Activated T-helper 2 cell treated with anti-CD3 and anti-CD28 coated beads, Interferon-gamma antibody, Interleukin-2, Interleukin-4, amounts not matched to agents 10 μg/mL and 5 μg/mL and 100 μg/mL, durations not matched to agents 14 hours and 24 hours and 36 hours (primary cell): ENCODE results near the gene SMC1B. TPM values are rescaled to one million over a fixed set of nuclear protein-coding genes. Genes with fewer than 3 reads are reported as not detected.

Source experiments
- DNase-seq: peaks from one replicate; pipeline ENCODE4 v3.0.0; 2021; ENCODE audit warnings: low spot score
- H3K27ac Mint-ChIP-seq: one replicate; pipeline ENCODE4 v1.8.0; 2021; ENCODE audit warnings: mixed read lengths
- H3K27me3 Mint-ChIP-seq: one replicate; pipeline ENCODE4 v1.8.0; 2021; ENCODE audit warnings: low read depth, mixed read lengths
- H3K36me3 Mint-ChIP-seq: one replicate; pipeline ENCODE4 v1.8.0; 2021; ENCODE audit warnings: low read depth, mixed read lengths
- H3K4me1 Mint-ChIP-seq: one replicate; pipeline ENCODE4 v1.8.0; 2021; ENCODE audit warnings: low read depth, mixed read lengths
- H3K4me3 Mint-ChIP-seq: one replicate; pipeline ENCODE4 v1.8.0; 2021; ENCODE audit warnings: low read depth, mild to moderate bottlenecking, moderate library complexity, mixed read lengths
- H3K9me3 Mint-ChIP-seq: one replicate; pipeline ENCODE4 v1.8.0; 2021; ENCODE audit warnings: mixed read lengths
- intact Hi-C: fragments of 100-400 bp; cut with micrococcal nuclease; formaldehyde crosslinking; loops from one replicate; pipeline ENCODE4 v1.15.1; 2023
- total RNA-seq: library from RNA; stranded (reverse); gene quantifications from 2 replicates; pipeline ENCODE4 v1.2.3, GENCODE V29; 2022

Gene SMC1B
- total RNA-seq, 1 donor from 2014 or later, result 0.50 TPM

DNA sequence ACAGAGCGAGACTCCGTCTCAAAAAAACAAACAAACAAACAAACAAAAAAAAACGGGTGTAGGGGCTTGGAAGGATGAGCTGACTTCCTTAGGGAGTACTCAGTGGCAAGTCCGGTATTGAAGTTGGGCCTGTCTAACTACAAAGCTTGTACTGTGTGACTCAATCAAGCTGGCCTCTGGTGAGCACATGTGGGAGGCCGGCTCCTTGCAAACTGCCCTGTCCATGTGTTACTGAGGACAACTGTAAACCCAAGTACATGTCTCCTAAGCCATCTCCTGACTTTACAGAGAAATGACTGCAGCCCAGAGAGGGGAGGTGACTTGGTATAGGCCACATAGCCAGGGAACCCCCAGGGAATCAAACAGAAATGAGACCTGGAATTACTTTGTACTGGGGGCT lies 11.7 kb upstream of the SMC1B start:
- H3K36me3 Mint-ChIP-seq, result peaks cover 23% of the 10 kb centered on the region
- H3K9me3 Mint-ChIP-seq, result no peaks in the 10 kb centered on the region
- H3K4me1 Mint-ChIP-seq, result no peaks in the 10 kb centered on the region
- no peak overlapping the region for H3K4me3 Mint-ChIP-seq
- H3K27me3 Mint-ChIP-seq, result no peaks in the 10 kb centered on the region
- no peak overlapping the region for H3K27ac Mint-ChIP-seq
- intact Hi-C loops, result no loop called here
- DNase-seq, result no peak

DNA sequence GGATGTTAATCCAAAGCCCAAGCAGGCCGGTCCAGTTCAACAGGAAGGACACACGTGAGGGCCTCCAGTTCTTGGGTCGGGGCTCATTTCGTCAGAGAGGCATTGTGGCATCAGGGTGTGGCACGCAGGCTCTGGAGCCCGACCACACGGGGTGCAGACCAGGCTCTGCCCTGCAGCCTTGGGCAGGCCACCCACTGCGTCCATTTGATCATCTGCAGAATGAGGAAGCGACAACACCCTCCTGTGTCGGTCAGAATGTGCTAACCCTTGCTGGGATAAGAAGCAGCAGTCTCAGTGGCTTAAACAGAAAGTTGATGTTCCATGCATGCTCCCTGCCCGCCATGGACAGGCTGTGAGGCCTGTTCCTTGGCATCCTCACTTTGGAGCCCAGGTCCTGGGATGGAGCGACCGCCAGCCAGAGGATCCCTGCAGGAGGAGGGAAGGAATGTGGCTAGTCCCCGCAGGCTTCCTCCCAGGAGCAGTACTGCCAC lies 10.9 kb upstream of the SMC1B start:
- Mint-ChIP-seq H3K27me3 (no peaks in the 10 kb centered on the region), H3K4me3 (no peak overlapping the region), H3K27ac (no peak overlapping the region), H3K9me3 (no peaks in the 10 kb centered on the region), H3K36me3 (peaks cover 27% of the 10 kb centered on the region), H3K4me1 (no peaks in the 10 kb centered on the region)
- intact Hi-C loops, result no loop called here
- DNase-seq, result no peak

DNA sequence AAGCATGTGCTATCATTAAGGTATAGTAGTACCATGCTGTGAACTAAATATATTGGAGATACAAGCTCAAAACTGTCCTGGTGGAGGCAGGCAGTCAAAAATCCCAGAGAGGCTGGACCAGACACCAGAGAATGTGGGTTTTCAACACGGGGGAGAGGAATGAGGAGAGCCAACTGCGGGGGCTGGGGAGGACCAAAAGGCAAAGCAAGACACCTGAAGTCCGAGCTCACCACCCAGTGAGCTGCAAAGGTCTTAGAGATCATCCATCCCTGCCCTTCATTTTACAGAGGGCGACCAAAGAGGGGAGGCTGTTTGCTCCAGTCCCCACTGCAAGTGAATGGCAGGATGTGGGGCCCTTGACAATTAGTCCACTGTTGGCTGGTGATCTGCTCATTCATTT lies 10.1 kb upstream of the SMC1B start:
- H3K27me3 Mint-ChIP-seq, result no peaks in the 10 kb centered on the region
- DNase-seq, result no peak
- intact Hi-C loops, result no loop called here
- no peak overlapping the region for H3K4me3 Mint-ChIP-seq
- no peak overlapping the region for H3K27ac Mint-ChIP-seq
- no peaks in the 10 kb centered on the region for H3K9me3 Mint-ChIP-seq
- no peaks in the 10 kb centered on the region for H3K4me1 Mint-ChIP-seq
- peaks cover 34% of the 10 kb centered on the region for H3K36me3 Mint-ChIP-seq

DNA sequence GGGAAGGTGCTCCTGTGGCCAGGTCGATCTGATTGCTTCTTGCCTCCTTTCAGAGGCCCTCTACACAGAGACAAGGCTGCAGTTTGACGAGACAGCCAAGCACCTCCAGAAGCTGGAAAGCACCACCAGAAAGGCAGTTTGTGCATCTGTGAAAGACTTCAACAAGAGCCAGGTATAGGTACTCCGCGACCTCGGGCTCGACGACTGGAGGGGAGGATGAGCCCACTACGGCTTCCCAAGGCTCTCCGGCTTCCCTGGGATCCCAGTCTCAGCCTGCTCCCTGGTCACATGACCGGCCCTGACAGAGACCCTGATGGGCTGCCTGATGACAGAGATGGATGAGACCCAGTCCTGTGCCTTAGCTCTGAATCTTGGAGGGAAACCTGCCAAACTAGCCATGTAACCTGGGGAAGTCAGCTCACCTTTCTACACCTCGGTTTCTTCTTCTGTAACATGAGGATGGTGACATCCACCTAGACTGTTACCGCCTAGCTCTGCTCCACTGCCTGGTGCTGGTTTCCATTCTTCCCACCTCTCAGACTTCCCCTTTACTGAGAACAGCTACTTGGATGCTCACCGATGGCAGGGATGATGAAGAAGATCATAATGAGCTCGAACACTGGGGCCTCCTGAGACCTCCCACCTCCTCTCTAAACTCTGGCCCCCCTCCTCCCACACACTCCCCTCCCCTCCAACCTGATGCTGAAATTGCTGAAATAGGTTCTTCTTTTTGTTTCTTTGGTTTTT lies 9.0 kb upstream of the SMC1B start:
- Mint-ChIP-seq H3K36me3 (peaks cover 39% of the 10 kb centered on the region), H3K4me1 (no peaks in the 10 kb centered on the region), H3K9me3 (no peaks in the 10 kb centered on the region), H3K27me3 (no peaks in the 10 kb centered on the region), H3K27ac (no peak overlapping the region), H3K4me3 (no peak overlapping the region)
- no peak for DNase-seq
- intact Hi-C loops, result no loop called here

DNA sequence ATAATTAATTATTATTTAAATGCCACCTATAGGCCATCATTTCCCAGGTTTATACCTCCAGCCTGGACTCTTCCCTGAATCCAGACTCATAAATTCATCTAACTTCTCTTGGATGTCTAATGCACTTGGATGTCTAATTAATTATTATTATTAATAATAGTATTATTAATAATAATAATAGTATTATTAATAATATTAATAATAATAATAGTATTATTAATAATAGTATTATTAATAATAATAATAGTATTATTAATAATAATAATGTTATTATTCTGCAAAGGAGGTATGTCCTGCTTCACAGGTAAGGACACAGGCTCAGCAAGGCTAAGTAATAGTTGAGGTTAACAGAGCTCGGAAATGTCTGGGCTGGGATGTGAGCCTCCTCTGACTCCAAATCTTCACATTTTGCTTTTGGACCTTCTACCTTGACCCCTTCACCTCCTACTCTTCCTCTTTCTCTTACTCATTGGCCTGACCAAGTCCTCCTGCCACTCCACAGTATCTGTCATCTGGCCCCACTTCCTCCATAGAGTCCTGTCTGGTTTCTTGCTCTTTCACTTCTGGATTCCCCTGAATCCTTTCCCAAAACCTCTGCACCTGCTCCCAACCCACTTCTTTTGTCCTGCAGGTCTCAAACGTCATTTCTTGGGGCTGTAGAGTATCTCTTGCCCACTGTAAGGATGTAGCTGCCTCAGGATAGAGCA lies 8.1 kb upstream of the SMC1B start:
- H3K4me1 Mint-ChIP-seq, result no peaks in the 10 kb centered on the region
- H3K36me3 Mint-ChIP-seq, result peaks cover 42% of the 10 kb centered on the region
- no peaks in the 10 kb centered on the region for H3K27me3 Mint-ChIP-seq
- intact Hi-C loops, result no loop called here
- no peaks in the 10 kb centered on the region for H3K9me3 Mint-ChIP-seq
- no peak for DNase-seq
- H3K4me3 Mint-ChIP-seq, result no peak overlapping the region
- no peak overlapping the region for H3K27ac Mint-ChIP-seq

DNA sequence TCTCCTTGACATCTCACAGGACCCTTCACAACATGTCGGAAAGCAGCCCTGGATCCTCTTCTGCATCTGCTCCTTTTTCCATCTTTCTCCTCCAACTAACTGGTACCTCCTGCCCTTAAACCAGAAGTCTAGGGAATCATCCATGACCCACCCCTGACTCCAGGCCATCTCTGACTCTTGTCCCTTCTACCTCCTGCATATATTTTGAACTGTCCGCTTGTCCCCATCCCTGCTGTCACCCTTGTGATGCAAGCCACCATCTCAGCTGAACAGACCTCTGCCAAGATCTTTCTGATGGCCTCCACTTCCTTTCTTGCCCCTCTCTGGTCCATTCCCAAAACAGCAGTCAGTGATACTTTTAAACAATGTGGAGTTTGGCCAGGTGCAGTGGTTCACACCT lies 7.1 kb upstream of the SMC1B start:
- Mint-ChIP-seq H3K27ac (no peak overlapping the region), H3K4me1 (peaks cover 2% of the 10 kb centered on the region), H3K27me3 (no peaks in the 10 kb centered on the region), H3K4me3 (no peak overlapping the region), H3K9me3 (no peaks in the 10 kb centered on the region), H3K36me3 (peaks cover 38% of the 10 kb centered on the region)
- DNase-seq, result no peak
- intact Hi-C loops, result no loop called here

DNA sequence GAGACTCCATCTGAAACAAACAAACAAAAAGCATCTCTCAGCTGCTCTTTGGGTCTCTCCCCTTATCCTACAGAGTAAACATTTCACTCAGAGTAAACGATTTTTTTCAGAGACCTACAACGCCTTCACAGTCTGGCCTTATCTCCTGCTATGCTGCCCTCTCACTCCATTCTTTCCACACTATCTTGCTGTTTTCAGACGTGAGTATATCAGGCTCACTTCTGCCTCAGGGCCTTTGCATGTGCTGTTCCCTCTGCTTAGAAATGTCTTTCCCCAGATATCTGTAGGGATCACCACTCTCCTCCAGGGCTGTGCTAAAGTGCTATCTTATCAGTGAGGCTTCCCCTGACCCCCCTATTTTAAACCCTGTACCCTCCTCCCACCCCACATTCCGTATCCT lies 6.6 kb upstream of the SMC1B start:
- intact Hi-C loops, result no loop called here

DNA sequence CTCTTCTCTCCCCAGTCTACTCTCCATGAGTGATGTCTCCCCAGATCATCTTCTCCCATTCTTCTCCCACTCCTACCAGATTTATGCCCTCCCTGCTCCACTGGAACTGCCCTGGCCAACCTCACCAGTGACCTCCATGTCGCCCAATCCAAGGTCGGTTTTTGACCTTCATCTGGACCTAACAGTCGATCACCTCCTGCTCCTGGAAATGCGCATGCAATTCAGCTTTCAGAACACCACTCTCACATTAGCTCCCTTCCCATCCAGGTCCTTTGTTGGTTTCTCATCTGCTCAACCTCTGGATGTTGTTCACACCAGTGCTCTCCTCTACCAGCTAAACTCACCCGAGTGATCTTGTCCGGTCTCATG lies 5.4 kb upstream of the SMC1B start:
- H3K4me3 Mint-ChIP-seq, result no peak overlapping the region
- no peaks in the 10 kb centered on the region for H3K27me3 Mint-ChIP-seq
- no peak for DNase-seq
- H3K36me3 Mint-ChIP-seq, result peaks cover 44% of the 10 kb centered on the region
- no peaks in the 10 kb centered on the region for H3K9me3 Mint-ChIP-seq
- H3K27ac Mint-ChIP-seq, result no peak overlapping the region
- intact Hi-C loops, result loop anchor here (10.0 kb wide), 1 partner anchor 104 kb away; no protein-coding TSS in a partner anchor
- H3K4me1 Mint-ChIP-seq, result peaks cover 12% of the 10 kb centered on the region

More for the DNA sequence above, 6.6 kb upstream of the SMC1B start:
- DNase-seq, result no peak
- Mint-ChIP-seq H3K4me3 (no peak overlapping the region), H3K4me1 (peaks cover 2% of the 10 kb centered on the region), H3K36me3 (peaks cover 38% of the 10 kb centered on the region), H3K9me3 (no peaks in the 10 kb centered on the region), H3K27ac (no peak overlapping the region), H3K27me3 (no peaks in the 10 kb centered on the region)

DNA sequence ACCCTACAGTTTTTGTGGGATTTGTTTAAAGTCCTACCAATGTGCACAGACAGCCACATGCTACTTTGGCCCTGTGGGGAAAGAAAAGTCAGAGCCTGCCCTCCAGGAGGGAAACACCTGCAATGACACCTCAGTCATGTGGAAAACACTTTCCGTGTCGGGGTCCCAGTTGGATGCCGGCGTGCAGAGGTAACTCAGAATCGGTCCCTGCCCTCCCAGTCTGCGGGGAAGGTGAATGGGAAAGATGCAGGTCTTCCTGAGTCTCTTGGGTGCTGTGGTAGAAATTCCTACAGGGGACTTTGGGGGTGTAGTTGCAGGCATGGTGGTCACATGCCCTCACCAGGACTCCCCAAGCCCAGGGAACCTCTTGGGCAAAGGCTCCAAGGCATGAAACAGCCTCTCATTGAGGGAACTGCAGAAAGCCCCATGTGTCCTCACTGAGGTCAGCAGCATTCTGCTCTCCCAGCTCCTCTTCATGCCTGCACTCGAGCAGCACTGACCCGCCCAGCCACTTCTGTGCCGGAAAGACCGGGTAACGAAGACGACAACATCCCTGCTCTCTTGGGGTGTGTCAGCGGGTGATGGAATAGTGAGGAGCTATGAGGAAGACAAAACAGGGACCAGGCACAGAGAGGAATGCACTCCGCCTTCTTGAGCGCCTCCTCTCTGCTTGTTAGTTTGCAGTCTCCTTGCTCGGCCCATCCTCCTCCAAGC lies 4.8 kb upstream of the SMC1B start:
- DNase-seq, result no peak
- Mint-ChIP-seq H3K4me3 (no peak overlapping the region), H3K4me1 (peaks cover 13% of the 10 kb centered on the region), H3K36me3 (peaks cover 45% of the 10 kb centered on the region), H3K27me3 (no peaks in the 10 kb centered on the region), H3K27ac (no peak overlapping the region), H3K9me3 (no peaks in the 10 kb centered on the region)
- intact Hi-C loops, result loop anchor here (10.0 kb wide), 1 partner anchor 103 kb away; no protein-coding TSS in a partner anchor

DNA sequence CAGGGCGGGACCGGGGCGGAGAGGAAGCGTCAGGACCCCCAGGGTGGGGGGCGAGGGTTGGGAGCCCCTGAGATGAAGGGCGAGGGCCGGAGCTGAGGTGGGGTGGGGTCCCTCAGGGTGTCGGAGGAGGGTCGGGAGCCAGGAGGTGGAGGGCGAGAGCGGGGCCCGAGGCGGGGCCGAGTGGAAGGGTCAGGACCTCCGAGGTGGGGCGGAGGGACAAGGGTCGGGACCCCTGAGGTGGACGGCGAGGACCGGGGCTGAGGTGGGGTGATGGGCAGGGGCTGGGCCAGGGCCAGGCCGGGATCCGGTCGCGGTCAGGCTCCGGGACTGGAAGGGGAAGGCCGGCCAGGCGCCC lies 409 bp downstream of the SMC1B start:
- Mint-ChIP-seq H3K36me3 (peaks cover 21% of the 10 kb centered on the region), H3K9me3 (no peaks in the 10 kb centered on the region), H3K27me3 (peaks cover 3% of the 10 kb centered on the region), H3K27ac (peak overlapping the region; percentile 73), H3K4me3 (peak overlapping the region; percentile 64), H3K4me1 (peaks cover 16% of the 10 kb centered on the region)
- intact Hi-C loops, result loop anchor here (5.0 to 10.0 kb wide), 2 partner anchors 56 to 98 kb away; no protein-coding TSS in a partner anchor
- no peak for DNase-seq

DNA sequence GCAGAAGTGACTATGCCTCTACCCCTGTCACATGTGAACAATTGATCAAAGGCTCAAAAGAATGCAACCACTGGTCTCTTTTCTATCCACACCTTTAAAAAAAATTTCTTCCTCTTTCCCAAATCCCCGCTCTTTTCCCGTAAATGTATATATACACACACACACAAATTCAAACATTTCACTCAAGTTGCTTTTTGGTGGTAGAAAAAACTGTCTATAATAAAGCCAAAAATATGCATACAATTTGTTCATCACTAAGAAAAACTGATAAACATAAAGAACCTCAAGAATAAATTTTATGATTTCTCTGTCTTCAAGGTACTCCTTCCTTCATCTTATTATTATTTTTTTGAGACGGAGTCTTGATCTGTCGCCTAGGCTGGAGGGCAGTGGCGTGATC lies 5.6 kb downstream of the SMC1B start:
- intact Hi-C loops, result no loop called here
- no peak for DNase-seq
- Mint-ChIP-seq H3K9me3 (peaks cover 3% of the 10 kb centered on the region), H3K27me3 (peaks cover 11% of the 10 kb centered on the region), H3K27ac (no peak overlapping the region), H3K4me3 (no peak overlapping the region), H3K4me1 (peaks cover 3% of the 10 kb centered on the region), H3K36me3 (no peaks in the 10 kb centered on the region)

DNA sequence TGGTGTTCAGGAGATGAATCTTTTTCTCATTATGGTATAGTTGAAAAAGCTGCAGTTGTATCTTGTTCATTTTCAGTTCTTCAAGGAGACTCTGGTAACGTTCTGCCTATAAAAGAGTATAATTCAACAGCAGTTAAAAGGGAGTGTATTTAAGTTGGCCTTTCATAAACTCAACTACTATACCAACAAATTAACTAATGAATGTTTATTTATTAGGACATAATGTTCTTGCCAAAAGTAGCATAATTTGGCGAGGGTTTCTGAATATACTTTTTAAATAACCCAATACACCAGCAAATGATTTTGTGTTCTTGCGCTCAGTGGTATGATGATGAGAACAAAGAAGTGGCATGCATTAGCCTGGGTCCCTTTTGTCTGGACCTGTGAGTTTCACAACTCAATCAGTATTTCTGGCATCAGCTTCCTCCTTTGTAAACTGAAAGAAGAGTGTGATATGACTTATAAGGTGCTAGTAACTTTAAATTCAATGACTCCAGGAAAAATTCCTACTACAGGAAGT lies 10.9 kb downstream of the SMC1B start:
- Mint-ChIP-seq H3K9me3 (no peaks in the 10 kb centered on the region), H3K36me3 (no peaks in the 10 kb centered on the region), H3K27ac (no peak overlapping the region), H3K4me1 (no peaks in the 10 kb centered on the region), H3K4me3 (no peak overlapping the region), H3K27me3 (peaks cover 12% of the 10 kb centered on the region)
- intact Hi-C loops, result no loop called here
- no peak for DNase-seq
